Progenitor cell of endocrine pancreas (in vitro differentiated cells): ENCODE results near the gene CHRND. TPM values are rescaled to one million over a fixed set of nuclear protein-coding genes. Genes with fewer than 3 reads are reported as not detected.
A peak's percentile ranks its signal among the peaks of the same experiment; 100 is the strongest.

Experiments used
- DNase-seq: peaks from one replicate; pipeline ENCODE4 v3.0.0; 2021; ENCODE audit warnings: low spot score; ENCODE audit not compliant: unreplicated experiment
- H3K27ac Mint-ChIP-seq: 2 replicates; pipeline ENCODE4 v1.8.0; 2021; ENCODE audit warnings: mild to moderate bottlenecking, moderate library complexity, mixed read lengths
- H3K27me3 Mint-ChIP-seq: 2 replicates; pipeline ENCODE4 v1.8.0; 2021; ENCODE audit warnings: mixed read lengths
- H3K36me3 Mint-ChIP-seq: 2 replicates; pipeline ENCODE4 v1.8.0; 2022; ENCODE audit warnings: mixed read lengths; ENCODE audit not compliant: insufficient read depth
- H3K4me1 Mint-ChIP-seq: 2 replicates; pipeline ENCODE4 v1.8.0; 2021; ENCODE audit warnings: low read depth, mixed read lengths
- H3K4me3 Mint-ChIP-seq: 2 replicates; pipeline ENCODE4 v1.8.0; 2021; ENCODE audit warnings: low read depth, mild to moderate bottlenecking, moderate library complexity, mixed read lengths
- H3K9me3 Mint-ChIP-seq: 2 replicates; pipeline ENCODE4 v1.8.0; 2021; ENCODE audit warnings: low read depth, mixed read lengths
- CTCF ChIP-seq: fragments of 200-600 bp; sonication (generic); IDR thresholded peaks from one replicate; pipeline ENCODE4 v1.5.0; 2021; ENCODE audit warnings: antibody characterized with exemption, mild to moderate bottlenecking; ENCODE audit not compliant: unreplicated experiment
- total RNA-seq: library from RNA; stranded (reverse); gene quantifications from 2 replicates; pipeline ENCODE4 v1.2.1, GENCODE V29; 2021

CHRND gene
- total RNA-seq, 1 donor from 2014 or later, result 0.12 TPM

- no peaks in the 10 kb centered on the region for H3K36me3 Mint-ChIP-seq
- TF ChIP-seq CTCF, result peak; percentile 96
- H3K4me1 Mint-ChIP-seq, result peaks cover 1% of the 10 kb centered on the region
- H3K27ac Mint-ChIP-seq, result no peak overlapping the region
- H3K4me3 Mint-ChIP-seq, result no peak overlapping the region
- H3K27me3 Mint-ChIP-seq, result peaks cover 48% of the 10 kb centered on the region
- peak; percentile 71 for DNase-seq
- H3K9me3 Mint-ChIP-seq, result no peaks in the 10 kb centered on the region
Measured at GRCh38 chr2:232521959-232522622, 3.9 kb upstream of the CHRND start.

GRCh38 chr2:232522623-232523401 lies 3.1 kb upstream of the CHRND start:
- H3K9me3 Mint-ChIP-seq, result no peaks in the 10 kb centered on the region
- peaks cover 1% of the 10 kb centered on the region for H3K4me1 Mint-ChIP-seq
- H3K27me3 Mint-ChIP-seq, result peaks cover 51% of the 10 kb centered on the region
- TF ChIP-seq CTCF, result no peak
- H3K27ac Mint-ChIP-seq, result no peak overlapping the region
- no peaks in the 10 kb centered on the region for H3K36me3 Mint-ChIP-seq
- DNase-seq, result no peak
- no peak overlapping the region for H3K4me3 Mint-ChIP-seq

- no peak for DNase-seq
- Mint-ChIP-seq H3K27ac (no peak overlapping the region), H3K36me3 (no peaks in the 10 kb centered on the region), H3K27me3 (peaks cover 51% of the 10 kb centered on the region), H3K4me1 (peaks cover 1% of the 10 kb centered on the region), H3K4me3 (peak overlapping the region; percentile 11), H3K9me3 (no peaks in the 10 kb centered on the region)
- no peak for TF ChIP-seq CTCF
Measured at GRCh38 chr2:232523402-232523681, 2.6 kb upstream of the CHRND start.

- Mint-ChIP-seq H3K27ac (no peak overlapping the region), H3K4me3 (peak overlapping the region; percentile 44), H3K9me3 (no peaks in the 10 kb centered on the region), H3K36me3 (no peaks in the 10 kb centered on the region), H3K27me3 (peaks cover 51% of the 10 kb centered on the region), H3K4me1 (peaks cover 1% of the 10 kb centered on the region)
- DNase-seq, result peak; percentile 37
- peak; percentile 61 for TF ChIP-seq CTCF
Measured at GRCh38 chr2:232523682-232524597, 2.0 kb upstream of the CHRND start.

- no peaks in the 10 kb centered on the region for H3K9me3 Mint-ChIP-seq
- peaks cover 1% of the 10 kb centered on the region for H3K4me1 Mint-ChIP-seq
- H3K27me3 Mint-ChIP-seq, result peaks cover 47% of the 10 kb centered on the region
- TF ChIP-seq CTCF, result no peak
- DNase-seq, result no peak
- no peak overlapping the region for H3K27ac Mint-ChIP-seq
- no peak overlapping the region for H3K4me3 Mint-ChIP-seq
- no peaks in the 10 kb centered on the region for H3K36me3 Mint-ChIP-seq
Measured at GRCh38 chr2:232524771-232525170, 1.2 kb upstream of the CHRND start.
